H9 (cell line): ENCODE results near the gene TTC3. TPM values are rescaled to one million over a fixed set of nuclear protein-coding genes. Genes with fewer than 3 reads are reported as not detected.

Experiments
- DNase-seq: peaks from one replicate; pipeline ENCODE4 v3.0.0-alpha.2; 2017
- H2AFZ ChIP-seq: one replicate; pipeline ENCODE4 v1.6.1; 2013; ENCODE audit warnings: mild to moderate bottlenecking, low read length, control low read depth, moderate library complexity
- H2AK5ac ChIP-seq: 2 replicates; pipeline ENCODE4 v1.6.1; 2013; ENCODE audit warnings: low read length, control low read depth, mixed read lengths; ENCODE audit not compliant: insufficient read length
- H2BK120ac ChIP-seq: one replicate; pipeline ENCODE4 v1.6.1; 2013; ENCODE audit warnings: low read depth, mild to moderate bottlenecking, low read length, control low read depth, inconsistent platforms; ENCODE audit not compliant: poor library complexity, severe bottlenecking
- H2BK12ac ChIP-seq: 2 replicates; pipeline ENCODE4 v1.6.1; 2013; ENCODE audit warnings: low read length, control low read depth, mixed read lengths, low read depth; ENCODE audit not compliant: insufficient read length
- H2BK15ac ChIP-seq: 2 replicates; pipeline ENCODE4 v1.6.1; 2013; ENCODE audit warnings: low read depth, low read length, control low read depth
- H2BK20ac ChIP-seq: one replicate; pipeline ENCODE4 v1.6.1; 2013; ENCODE audit warnings: low read depth, mild to moderate bottlenecking, low read length, control low read depth, inconsistent platforms; ENCODE audit not compliant: poor library complexity, severe bottlenecking
- H2BK5ac ChIP-seq: 2 replicates; pipeline ENCODE4 v1.6.1; 2013; ENCODE audit warnings: low read length, control low read depth, mixed read lengths; ENCODE audit not compliant: insufficient read length
- H3K14ac ChIP-seq: 2 replicates; pipeline ENCODE4 v1.6.1; 2013; ENCODE audit warnings: low read length, control low read depth; ENCODE audit not compliant: insufficient read depth
- H3K18ac ChIP-seq: 2 replicates; pipeline ENCODE4 v1.6.1; 2013; ENCODE audit warnings: low read depth, mild to moderate bottlenecking, mixed read lengths, low read length, control low read depth; ENCODE audit not compliant: insufficient read length
- H3K23ac ChIP-seq: 2 replicates; pipeline ENCODE4 v1.6.1; 2013; ENCODE audit warnings: low read length, control low read depth, mixed read lengths, low read depth; ENCODE audit not compliant: insufficient read length
- H3K23me2 ChIP-seq: 2 replicates; pipeline ENCODE4 v1.6.1; 2013; ENCODE audit warnings: low read depth, mild to moderate bottlenecking, mixed read lengths, low read length, control low read depth; ENCODE audit not compliant: insufficient read length, poor library complexity, severe bottlenecking
- H3K27ac ChIP-seq: 2 replicates; pipeline ENCODE4 v1.5.1; 2013; ENCODE audit warnings: low read length, control low read depth, mixed read lengths, low read depth; ENCODE audit not compliant: insufficient read length
- H3K27me3 ChIP-seq: 2 replicates; pipeline ENCODE4 v1.6.1; 2013; ENCODE audit warnings: low read length, control low read depth, inconsistent platforms; ENCODE audit not compliant: insufficient read depth
- H3K4ac ChIP-seq: 2 replicates; pipeline ENCODE4 v1.6.1; 2013; ENCODE audit warnings: low read depth, mild to moderate bottlenecking, control low read depth, inconsistent platforms, low read length, moderate library complexity
- H3K4me1 ChIP-seq: 2 replicates; pipeline ENCODE4 v1.6.1; 2013; ENCODE audit warnings: low read length, control low read depth, inconsistent platforms; ENCODE audit not compliant: insufficient read depth
- H3K4me2 ChIP-seq: 2 replicates; pipeline ENCODE4 v1.6.1; 2013; ENCODE audit warnings: low read length, control low read depth, mixed read lengths; ENCODE audit not compliant: insufficient read length, insufficient read depth
- H3K56ac ChIP-seq: 2 replicates; pipeline ENCODE4 v1.6.1; 2013; ENCODE audit warnings: low read depth, mild to moderate bottlenecking, mixed read lengths, low read length, control low read depth; ENCODE audit not compliant: insufficient read length
- H3K79me1 ChIP-seq: 2 replicates; pipeline ENCODE4 v1.6.1; 2013; ENCODE audit warnings: low read depth, mild to moderate bottlenecking, moderate library complexity, low read length, control low read depth, inconsistent platforms; ENCODE audit not compliant: insufficient read depth, poor library complexity, severe bottlenecking
- H3K79me2 ChIP-seq: 2 replicates; pipeline ENCODE4 v1.6.1; 2013; ENCODE audit warnings: low read length, control low read depth, inconsistent platforms; ENCODE audit not compliant: insufficient read depth
- H3K9ac ChIP-seq: 2 replicates; pipeline ENCODE4 v1.6.1; 2013; ENCODE audit warnings: low read length, control low read depth, mixed read lengths; ENCODE audit not compliant: insufficient read length; ENCODE audit errors: extremely low read depth
- H3K9me3 ChIP-seq: one replicate; pipeline ENCODE4 v1.6.1; 2013; ENCODE audit warnings: low read depth, low read length, inconsistent platforms; ENCODE audit not compliant: control insufficient read depth
- H3T11ph ChIP-seq: one replicate; pipeline ENCODE4 v1.6.1; 2013; ENCODE audit warnings: mild to moderate bottlenecking, low read length, control low read depth, inconsistent platforms
- H4K20me1 ChIP-seq: one replicate; pipeline ENCODE4 v1.6.1; 2013; ENCODE audit not compliant: control insufficient read depth, insufficient read length, insufficient read depth
- H4K5ac ChIP-seq: 2 replicates; pipeline ENCODE4 v1.6.1; 2013; ENCODE audit warnings: low read depth, mild to moderate bottlenecking, mixed read lengths, low read length, control low read depth; ENCODE audit not compliant: insufficient read length
- H4K8ac ChIP-seq: replicated peaks from 2 replicates; pipeline ENCODE4 v1.6.1; 2013; ENCODE audit warnings: low read length, control low read depth, mixed read lengths, low read depth; ENCODE audit not compliant: insufficient read length
- H4K91ac ChIP-seq: 2 replicates; pipeline ENCODE4 v1.6.1; 2013; ENCODE audit warnings: low read depth, mild to moderate bottlenecking, moderate library complexity, mixed read lengths, low read length, control low read depth; ENCODE audit not compliant: insufficient read length
- H3K27ac Mint-ChIP-seq, 3 experiments: 2 replicates in 2 of 3; 3 replicates in 1 of 3; pipeline ENCODE4 v1.8.0; 2020 to 2021; ENCODE audit warnings: mixed read lengths in 3 of 3, mild to moderate bottlenecking in 1 of 3, moderate library complexity in 1 of 3
- H3K27me3 Mint-ChIP-seq: 2 replicates; pipeline ENCODE4 v1.8.0; 2021; ENCODE audit warnings: low read depth, mild to moderate bottlenecking, moderate library complexity, mixed read lengths
- H3K36me3 Mint-ChIP-seq, 3 experiments: 2 replicates in 2 of 3; 3 replicates in 1 of 3; pipeline ENCODE4 v1.8.0; 2020 to 2021; ENCODE audit warnings: low read depth in 3 of 3, mixed read lengths in 3 of 3; ENCODE audit not compliant: insufficient read depth in 1 of 3
- H3K4me1 Mint-ChIP-seq, 2 experiments: 2 replicates each; pipeline ENCODE4 v1.8.0; 2020; ENCODE audit warnings: mixed read lengths in 2 of 2
- H3K4me3 Mint-ChIP-seq, 2 experiments: 2 replicates in 1 of 2; 3 replicates in 1 of 2; pipeline ENCODE4 v1.8.0; 2020 to 2021; ENCODE audit warnings: mild to moderate bottlenecking in 2 of 2, mixed read lengths in 2 of 2, moderate library complexity in 1 of 2
- H3K9me3 Mint-ChIP-seq, 2 experiments: 2 replicates in 1 of 2; 3 replicates in 1 of 2; pipeline ENCODE4 v1.8.0; 2020; ENCODE audit warnings: mild to moderate bottlenecking in 2 of 2, mixed read lengths in 2 of 2, moderate library complexity in 1 of 2
- WGBS: extraction: QIAGEN DNeasy Blood & Tissue Kit; methylation state at CpG from one replicate; pipeline ENCODE4 v1.1.7; 2013; ENCODE audit warnings: missing lambda C conversion rate, low lambda C conversion rate, mixed read lengths; ENCODE audit not compliant: insufficient read length; ENCODE audit errors: extremely low coverage; 5-methylcytosine and 5-hydroxymethylcytosine counted together
- total RNA-seq: library from RNA; stranded (reverse); gene quantifications from 2 replicates; pipeline ENCODE4 v1.2.1, GENCODE V29; 2021
- TF ChIP-seq, protein P1 (sequence below): fragments of 200-600 bp; sonication (generic); conservative IDR thresholded peaks from 3 replicates; pipeline ENCODE4 v1.8.0; 2021; ENCODE audit warnings: antibody characterized with exemption, mild to moderate bottlenecking

TTC3 gene
- total RNA-seq, 1 experiment from 2014 or later: 46.5 TPM

DNA sequence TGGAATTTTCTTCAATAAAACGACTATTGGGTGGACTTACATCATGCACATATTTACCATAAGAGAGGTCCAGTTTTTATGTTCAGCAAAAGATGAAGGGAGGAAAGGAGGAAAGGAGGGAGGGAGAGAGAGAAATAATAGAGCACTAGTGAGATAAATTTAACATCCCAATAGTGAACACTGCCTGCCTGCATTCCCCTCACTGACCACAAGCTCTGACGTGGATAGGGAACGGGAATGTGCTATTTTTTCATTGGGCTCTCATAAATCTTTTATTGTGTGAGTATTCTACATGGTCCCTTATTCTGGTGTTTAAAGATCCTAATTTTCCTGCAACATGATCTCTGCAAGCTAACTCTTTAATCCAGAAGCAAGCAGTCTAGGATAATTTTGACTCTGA lies 82.1 kb downstream of the TTC3 start:
- Mint-ChIP-seq H3K4me1 (peaks cover 7 to 10% of the 10 kb centered on the region in 2 experiments), H3K27me3 (no peaks in the 10 kb centered on the region), H3K4me3 (no peak overlapping the region), H3K9me3 (no peaks in the 10 kb centered on the region), H3K36me3 (peaks cover 4 to 8% (median 7%) of the 10 kb centered on the region in 3 experiments; a peak in 5 of 7 replicates), H3K27ac (peak overlapping the region in 2 of 3 experiments; percentile 17 to 32; a peak in 3 of 7 replicates)
- TF ChIP-seq, protein P1, sequence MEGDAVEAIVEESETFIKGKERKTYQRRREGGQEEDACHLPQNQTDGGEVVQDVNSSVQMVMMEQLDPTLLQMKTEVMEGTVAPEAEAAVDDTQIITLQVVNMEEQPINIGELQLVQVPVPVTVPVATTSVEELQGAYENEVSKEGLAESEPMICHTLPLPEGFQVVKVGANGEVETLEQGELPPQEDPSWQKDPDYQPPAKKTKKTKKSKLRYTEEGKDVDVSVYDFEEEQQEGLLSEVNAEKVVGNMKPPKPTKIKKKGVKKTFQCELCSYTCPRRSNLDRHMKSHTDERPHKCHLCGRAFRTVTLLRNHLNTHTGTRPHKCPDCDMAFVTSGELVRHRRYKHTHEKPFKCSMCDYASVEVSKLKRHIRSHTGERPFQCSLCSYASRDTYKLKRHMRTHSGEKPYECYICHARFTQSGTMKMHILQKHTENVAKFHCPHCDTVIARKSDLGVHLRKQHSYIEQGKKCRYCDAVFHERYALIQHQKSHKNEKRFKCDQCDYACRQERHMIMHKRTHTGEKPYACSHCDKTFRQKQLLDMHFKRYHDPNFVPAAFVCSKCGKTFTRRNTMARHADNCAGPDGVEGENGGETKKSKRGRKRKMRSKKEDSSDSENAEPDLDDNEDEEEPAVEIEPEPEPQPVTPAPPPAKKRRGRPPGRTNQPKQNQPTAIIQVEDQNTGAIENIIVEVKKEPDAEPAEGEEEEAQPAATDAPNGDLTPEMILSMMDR: peak; percentile 43
- no peak overlapping the region for H2AFZ ChIP-seq
- no peak overlapping the region for H3K9ac ChIP-seq
- no peak overlapping the region for H3K56ac ChIP-seq
- no peaks in the 10 kb centered on the region for H3K9me3 ChIP-seq
- no peak overlapping the region for H2BK20ac ChIP-seq
- no peak overlapping the region for H3K27ac ChIP-seq
- H4K8ac ChIP-seq: no peak overlapping the region
- no peak overlapping the region for H3K18ac ChIP-seq
- no peak overlapping the region for H3K4ac ChIP-seq
- no peaks in the 10 kb centered on the region for H3K23me2 ChIP-seq
- H2BK5ac ChIP-seq: no peak overlapping the region
- H2AK5ac ChIP-seq: no peak overlapping the region
- no peak overlapping the region for H2BK120ac ChIP-seq
- WGBS: no CpG with 5 or more reads among the region's 3 CpGs
- no peaks in the 10 kb centered on the region for H3K27me3 ChIP-seq
- H2BK15ac ChIP-seq: no peak overlapping the region
- no peaks in the 10 kb centered on the region for H4K20me1 ChIP-seq
- no peaks in the 10 kb centered on the region for H3K79me1 ChIP-seq
- no peak overlapping the region for H3T11ph ChIP-seq
- no peak overlapping the region for H4K91ac ChIP-seq
- H3K4me2 ChIP-seq: no peak overlapping the region
- H3K14ac ChIP-seq: no peak overlapping the region
- no peak for DNase-seq
- H3K4me1 ChIP-seq: no peaks in the 10 kb centered on the region
- H2BK12ac ChIP-seq: no peak overlapping the region
- no peak overlapping the region for H3K23ac ChIP-seq
- H3K79me2 ChIP-seq: no peaks in the 10 kb centered on the region
- H4K5ac ChIP-seq: no peak overlapping the region
